ENCODE results near the gene RAP1GAP2. TPM values are rescaled to one million over a fixed set of nuclear protein-coding genes. Genes with fewer than 3 reads are reported as not detected.

Gene RAP1GAP2
- 1.3 and 1.9 TPM in 2 replicates for total RNA-seq

GRCh38 chr17:2796164-2797125 is at the start of gene RAP1GAP2:
Gene RAP1GAP2 (plus strand): TSS chr17:2796438. CDS start chr17:2796528, 90 bp downstream.

GRCh38 chr17:2749058-2749783 is 47.0 kb upstream of the RAP1GAP2 start, which contains the start of gene CCDC92B:
Gene CCDC92B (minus strand): TSS chr17:2749652. CDS start chr17:2735145, 14,507 bp downstream.

GRCh38 chr17:3063507-3063906 is 267.3 kb downstream of the RAP1GAP2 start, which contains the start of gene OR1D5:
Gene OR1D5 (minus strand): TSS chr17:3063607. CDS start chr17:3063607, 0 bp downstream.

Other genes starting within 250 kb of the RAP1GAP2 start
- gene PAFAH1B1, start 202.8 kb upstream of the RAP1GAP2 start, total RNA-seq = 58.3 and 151 TPM in 2 replicates
- gene CLUH, start 84.7 kb upstream of the RAP1GAP2 start, total RNA-seq = 25.6 and 58.2 TPM in 2 replicates
- not detected in 2 replicates for gene CCDC92B, start 46.8 kb upstream of the RAP1GAP2 start, total RNA-seq